WTC11 (cell line): ENCODE measurements around the gene HOXD12. TPM values are rescaled to one million over a fixed set of nuclear protein-coding genes. Genes with fewer than 3 reads are reported as not detected.

Experiments
- ATAC-seq: fragments of 200-7000 bp; cut with Tn5 transposase; 2 replicates; pipeline ENCODE4 v1.10.0; 2021; ENCODE audit warnings: mild to moderate bottlenecking, moderate library complexity
- CTCF ChIA-PET: fragments of 300-600 bp; sonication (Branson Sonifier 250); formaldehyde crosslinking; loops from one replicate; lab custom pipeline; 2021; ENCODE audit warnings: antibody characterized with exemption; lab: Charles Lee
- POLR2A ChIA-PET: fragments of 350-600 bp; sonication (Branson Sonifier 250); formaldehyde crosslinking; loops from one replicate; lab custom pipeline; 2021; ENCODE audit warnings: antibody characterized with exemption; lab: Charles Lee
- DNase-seq: peaks from one replicate; pipeline ENCODE4 v3.0.0; 2021; ENCODE audit warnings: low spot score
- H3K27ac Mint-ChIP-seq: 2 replicates; pipeline ENCODE4 v1.8.0; 2021; ENCODE audit warnings: mixed read lengths
- H3K27me3 Mint-ChIP-seq: 2 replicates; pipeline ENCODE4 v1.8.0; 2021; ENCODE audit warnings: low read depth, mild to moderate bottlenecking, moderate library complexity, mixed read lengths
- H3K36me3 Mint-ChIP-seq: 2 replicates; pipeline ENCODE4 v1.8.0; 2021; ENCODE audit warnings: mixed read lengths
- H3K4me1 Mint-ChIP-seq: 2 replicates; pipeline ENCODE4 v1.8.0; 2022; ENCODE audit warnings: mixed read lengths
- H3K4me3 Mint-ChIP-seq: 2 replicates; pipeline ENCODE4 v1.8.0; 2021; ENCODE audit warnings: mild to moderate bottlenecking, moderate library complexity, mixed read lengths
- H3K9me3 Mint-ChIP-seq: 2 replicates; pipeline ENCODE4 v1.8.0; 2021; ENCODE audit warnings: mixed read lengths
- CREM ChIP-seq: sonication (generic); formaldehyde crosslinking; IDR thresholded peaks from 2 replicates; pipeline ENCODE4 v1.8.1; 2022; ENCODE audit warnings: mild to moderate bottlenecking, missing genetic modification reagents, moderate library complexity
- ELF4 ChIP-seq: sonication (generic); formaldehyde crosslinking; IDR thresholded peaks from 2 replicates; pipeline ENCODE4 v1.8.1; 2022; ENCODE audit warnings: low read depth, mild to moderate bottlenecking, moderate library complexity, missing genetic modification reagents
- ESRRA ChIP-seq: sonication (generic); formaldehyde crosslinking; IDR thresholded peaks from 2 replicates; pipeline ENCODE4 v1.8.1; 2022; ENCODE audit warnings: mild to moderate bottlenecking, missing genetic modification reagents, borderline replicate concordance
- ETV6 ChIP-seq: sonication (generic); formaldehyde crosslinking; IDR thresholded peaks from 2 replicates; pipeline ENCODE4 v1.8.1; 2022; ENCODE audit warnings: mild to moderate bottlenecking, missing genetic modification reagents
- FOXJ3 ChIP-seq: sonication (generic); formaldehyde crosslinking; IDR thresholded peaks from 2 replicates; pipeline ENCODE4 v1.9.0; 2021; ENCODE audit warnings: missing genetic modification reagents, mild to moderate bottlenecking, borderline replicate concordance
- FOXK1 ChIP-seq: sonication (generic); formaldehyde crosslinking; IDR thresholded peaks from 2 replicates; pipeline ENCODE4 v1.8.0; 2022; ENCODE audit warnings: mild to moderate bottlenecking, moderate library complexity, missing genetic modification reagents
- KAT7 ChIP-seq: sonication (generic); formaldehyde crosslinking; IDR thresholded peaks from 2 replicates; pipeline ENCODE4 v1.8.1; 2023; ENCODE audit warnings: missing genetic modification reagents, mild to moderate bottlenecking, borderline replicate concordance
- SMAD4 ChIP-seq: sonication (generic); formaldehyde crosslinking; IDR thresholded peaks from 2 replicates; pipeline ENCODE4 v1.8.0; 2022; ENCODE audit warnings: mild to moderate bottlenecking, missing genetic modification reagents
- ZNF121 ChIP-seq: sonication (generic); formaldehyde crosslinking; IDR thresholded peaks from 2 replicates; pipeline ENCODE4 v1.8.0; 2023; ENCODE audit warnings: missing genetic modification reagents
- ZNF317 ChIP-seq: sonication (generic); formaldehyde crosslinking; IDR thresholded peaks from 2 replicates; pipeline ENCODE4 v1.8.1; 2023; ENCODE audit warnings: low read depth, mild to moderate bottlenecking, moderate library complexity, missing genetic modification reagents, borderline replicate concordance
- ZNF416 ChIP-seq: fragments of 250-450 bp; sonication (Bioruptor Pico); IDR thresholded peaks from 2 replicates; pipeline ENCODE4 v1.9.0; 2021; ENCODE audit warnings: mild to moderate bottlenecking, inconsistent platforms
- total RNA-seq: library from RNA; stranded (reverse); gene quantifications from 3 replicates; pipeline ENCODE4 v1.2.3, GENCODE V29; 2021
- TF ChIP-seq, protein P1 (sequence below): sonication (generic); formaldehyde crosslinking; IDR thresholded peaks from 2 replicates; pipeline ENCODE4 v1.8.1; 2023; ENCODE audit warnings: mild to moderate bottlenecking, missing genetic modification reagents, borderline replicate concordance
- TF ChIP-seq, protein P2 (sequence below): sonication (generic); formaldehyde crosslinking; IDR thresholded peaks from 2 replicates; pipeline ENCODE4 v1.8.1; 2022; ENCODE audit warnings: mild to moderate bottlenecking, missing genetic modification reagents, moderate library complexity, borderline replicate concordance
- TF ChIP-seq, protein P3 (sequence below): fragments of 250-450 bp; sonication (Bioruptor Pico); IDR thresholded peaks from 2 replicates; pipeline ENCODE4 v1.9.0; 2021; ENCODE audit warnings: mild to moderate bottlenecking
- TF ChIP-seq, protein P4 (sequence below): fragments of 250-450 bp; sonication (Bioruptor Pico); IDR thresholded peaks from 2 replicates; pipeline ENCODE4 v2.1.2; 2022; ENCODE audit warnings: mild to moderate bottlenecking, moderate library complexity
- TF ChIP-seq, protein P5 (sequence below): fragments of 250-450 bp; sonication (Bioruptor Pico); IDR thresholded peaks from 2 replicates; pipeline ENCODE4 v1.9.0; 2021; ENCODE audit warnings: mild to moderate bottlenecking
- TF ChIP-seq, protein P6 (sequence below): sonication (generic); formaldehyde crosslinking; IDR thresholded peaks from 2 replicates; pipeline ENCODE4 v1.8.0; 2022; ENCODE audit warnings: mild to moderate bottlenecking, missing genetic modification reagents
- TF ChIP-seq, protein P7 (sequence below): sonication (generic); formaldehyde crosslinking; conservative IDR thresholded peaks from 2 replicates; pipeline ENCODE4 v1.8.1; 2022; ENCODE audit warnings: mild to moderate bottlenecking, missing genetic modification reagents
- TF ChIP-seq, protein P8 (sequence below): sonication (generic); formaldehyde crosslinking; IDR thresholded peaks from 2 replicates; pipeline ENCODE4 v1.8.0; 2022; ENCODE audit warnings: mild to moderate bottlenecking, missing genetic modification reagents
- TF ChIP-seq, protein P9 (sequence below): sonication (generic); formaldehyde crosslinking; IDR thresholded peaks from 2 replicates; pipeline ENCODE4 v1.8.1; 2023; ENCODE audit warnings: mild to moderate bottlenecking, missing genetic modification reagents, moderate library complexity

The HOXD12 gene
- total RNA-seq, 1 experiment from 2014 or later = 0.17 TPM

DNA sequence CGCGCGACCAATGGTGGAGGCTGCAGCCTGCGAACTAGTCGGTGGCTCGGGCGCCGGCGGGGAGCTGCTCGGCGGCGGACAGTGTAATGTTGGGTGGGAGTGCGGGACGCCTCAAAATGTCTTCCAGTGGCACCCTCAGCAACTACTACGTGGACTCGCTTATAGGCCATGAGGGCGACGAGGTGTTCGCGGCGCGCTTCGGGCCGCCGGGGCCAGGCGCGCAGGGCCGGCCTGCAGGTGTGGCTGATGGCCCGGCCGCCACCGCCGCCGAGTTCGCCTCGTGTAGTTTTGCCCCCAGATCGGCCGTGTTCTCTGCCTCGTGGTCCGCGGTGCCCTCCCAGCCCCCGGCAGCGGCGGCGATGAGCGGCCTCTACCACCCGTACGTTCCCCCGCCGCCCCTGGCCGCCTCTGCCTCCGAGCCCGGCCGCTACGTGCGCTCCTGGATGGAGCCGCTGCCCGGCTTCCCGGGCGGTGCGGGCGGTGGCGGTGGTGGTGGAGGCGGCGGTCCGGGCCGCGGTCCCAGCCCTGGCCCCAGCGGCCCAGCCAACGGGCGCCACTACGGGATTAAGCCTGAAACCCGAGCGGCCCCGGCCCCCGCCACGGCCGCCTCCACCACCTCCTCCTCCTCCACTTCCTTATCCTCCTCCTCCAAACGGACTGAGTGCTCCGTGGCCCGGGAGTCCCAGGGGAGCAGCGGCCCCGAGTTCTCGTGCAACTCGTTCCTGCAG lies 23.3 kb downstream of the HOXD12 start, which contains the start of gene HOXD9 (continued):
- TF ChIP-seq, protein P1, sequence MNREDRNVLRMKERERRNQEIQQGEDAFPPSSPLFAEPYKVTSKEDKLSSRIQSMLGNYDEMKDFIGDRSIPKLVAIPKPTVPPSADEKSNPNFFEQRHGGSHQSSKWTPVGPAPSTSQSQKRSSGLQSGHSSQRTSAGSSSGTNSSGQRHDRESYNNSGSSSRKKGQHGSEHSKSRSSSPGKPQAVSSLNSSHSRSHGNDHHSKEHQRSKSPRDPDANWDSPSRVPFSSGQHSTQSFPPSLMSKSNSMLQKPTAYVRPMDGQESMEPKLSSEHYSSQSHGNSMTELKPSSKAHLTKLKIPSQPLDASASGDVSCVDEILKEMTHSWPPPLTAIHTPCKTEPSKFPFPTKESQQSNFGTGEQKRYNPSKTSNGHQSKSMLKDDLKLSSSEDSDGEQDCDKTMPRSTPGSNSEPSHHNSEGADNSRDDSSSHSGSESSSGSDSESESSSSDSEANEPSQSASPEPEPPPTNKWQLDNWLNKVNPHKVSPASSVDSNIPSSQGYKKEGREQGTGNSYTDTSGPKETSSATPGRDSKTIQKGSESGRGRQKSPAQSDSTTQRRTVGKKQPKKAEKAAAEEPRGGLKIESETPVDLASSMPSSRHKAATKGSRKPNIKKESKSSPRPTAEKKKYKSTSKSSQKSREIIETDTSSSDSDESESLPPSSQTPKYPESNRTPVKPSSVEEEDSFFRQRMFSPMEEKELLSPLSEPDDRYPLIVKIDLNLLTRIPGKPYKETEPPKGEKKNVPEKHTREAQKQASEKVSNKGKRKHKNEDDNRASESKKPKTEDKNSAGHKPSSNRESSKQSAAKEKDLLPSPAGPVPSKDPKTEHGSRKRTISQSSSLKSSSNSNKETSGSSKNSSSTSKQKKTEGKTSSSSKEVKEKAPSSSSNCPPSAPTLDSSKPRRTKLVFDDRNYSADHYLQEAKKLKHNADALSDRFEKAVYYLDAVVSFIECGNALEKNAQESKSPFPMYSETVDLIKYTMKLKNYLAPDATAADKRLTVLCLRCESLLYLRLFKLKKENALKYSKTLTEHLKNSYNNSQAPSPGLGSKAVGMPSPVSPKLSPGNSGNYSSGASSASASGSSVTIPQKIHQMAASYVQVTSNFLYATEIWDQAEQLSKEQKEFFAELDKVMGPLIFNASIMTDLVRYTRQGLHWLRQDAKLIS (CRISPR knock-in tag) = no peak
- TF ChIP-seq, protein P2, sequence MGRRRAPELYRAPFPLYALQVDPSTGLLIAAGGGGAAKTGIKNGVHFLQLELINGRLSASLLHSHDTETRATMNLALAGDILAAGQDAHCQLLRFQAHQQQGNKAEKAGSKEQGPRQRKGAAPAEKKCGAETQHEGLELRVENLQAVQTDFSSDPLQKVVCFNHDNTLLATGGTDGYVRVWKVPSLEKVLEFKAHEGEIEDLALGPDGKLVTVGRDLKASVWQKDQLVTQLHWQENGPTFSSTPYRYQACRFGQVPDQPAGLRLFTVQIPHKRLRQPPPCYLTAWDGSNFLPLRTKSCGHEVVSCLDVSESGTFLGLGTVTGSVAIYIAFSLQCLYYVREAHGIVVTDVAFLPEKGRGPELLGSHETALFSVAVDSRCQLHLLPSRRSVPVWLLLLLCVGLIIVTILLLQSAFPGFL (CRISPR knock-in tag) = no peak
- TF ChIP-seq, protein P3, sequence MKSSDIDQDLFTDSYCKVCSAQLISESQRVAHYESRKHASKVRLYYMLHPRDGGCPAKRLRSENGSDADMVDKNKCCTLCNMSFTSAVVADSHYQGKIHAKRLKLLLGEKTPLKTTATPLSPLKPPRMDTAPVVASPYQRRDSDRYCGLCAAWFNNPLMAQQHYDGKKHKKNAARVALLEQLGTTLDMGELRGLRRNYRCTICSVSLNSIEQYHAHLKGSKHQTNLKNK (CRISPR knock-in tag) = no peak
- no peak for TF ChIP-seq ZNF317 (CRISPR knock-in tag)

DNA sequence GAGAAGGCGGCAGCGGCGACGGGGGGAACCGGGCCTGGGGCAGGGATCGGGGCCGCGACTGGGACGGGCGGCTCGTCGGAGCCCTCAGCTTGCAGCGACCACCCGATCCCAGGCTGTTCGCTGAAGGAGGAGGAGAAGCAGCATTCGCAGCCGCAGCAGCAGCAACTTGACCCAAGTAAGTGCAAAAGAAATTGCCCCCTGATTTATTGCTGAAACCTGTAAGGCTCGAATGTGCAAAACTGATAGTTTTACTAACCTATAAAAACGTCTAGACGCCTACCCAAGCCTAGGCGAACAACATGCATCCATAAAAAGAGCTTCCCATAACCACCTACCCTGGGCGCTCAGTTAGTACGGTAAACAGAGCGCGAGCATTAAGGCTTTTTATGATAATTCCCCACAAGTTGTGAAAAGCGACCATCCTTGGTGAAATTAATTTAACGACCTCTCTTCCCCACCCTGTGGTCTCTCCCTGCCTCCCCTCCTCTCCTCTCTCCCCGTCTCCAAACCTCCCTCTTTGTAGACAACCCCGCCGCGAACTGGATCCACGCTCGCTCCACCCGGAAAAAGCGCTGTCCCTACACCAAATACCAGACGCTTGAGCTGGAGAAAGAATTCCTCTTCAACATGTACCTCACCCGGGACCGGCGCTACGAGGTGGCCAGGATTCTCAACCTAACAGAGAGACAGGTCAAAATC lies 24.0 kb downstream of the HOXD12 start:
- no peak for ATAC-seq
- Mint-ChIP-seq H3K36me3 (peaks cover 2% of the 10 kb centered on the region; the same call in 1 of the 2 replicates), H3K27me3 (peaks cover 100% of the 10 kb centered on the region), H3K9me3 (no peaks in the 10 kb centered on the region), H3K27ac (no peak overlapping the region), H3K4me1 (peaks cover 17% of the 10 kb centered on the region)
- no peak for DNase-seq
- ChIA-PET CTCF (no interaction called here), POLR2A (no interaction called here)
- TF ChIP-seq, protein P4, sequence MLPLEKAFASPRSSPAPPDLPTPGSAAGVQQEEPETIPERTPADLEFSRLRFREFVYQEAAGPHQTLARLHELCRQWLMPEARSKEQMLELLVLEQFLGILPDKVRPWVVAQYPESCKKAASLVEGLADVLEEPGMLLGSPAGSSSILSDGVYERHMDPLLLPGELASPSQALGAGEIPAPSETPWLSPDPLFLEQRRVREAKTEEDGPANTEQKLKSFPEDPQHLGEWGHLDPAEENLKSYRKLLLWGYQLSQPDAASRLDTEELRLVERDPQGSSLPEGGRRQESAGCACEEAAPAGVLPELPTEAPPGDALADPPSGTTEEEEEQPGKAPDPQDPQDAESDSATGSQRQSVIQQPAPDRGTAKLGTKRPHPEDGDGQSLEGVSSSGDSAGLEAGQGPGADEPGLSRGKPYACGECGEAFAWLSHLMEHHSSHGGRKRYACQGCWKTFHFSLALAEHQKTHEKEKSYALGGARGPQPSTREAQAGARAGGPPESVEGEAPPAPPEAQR (CRISPR knock-in tag) = no peak
- no peak for TF ChIP-seq KAT7 (CRISPR knock-in tag)
- no peak for TF ChIP-seq ESRRA (CRISPR knock-in tag)
- no peak for TF ChIP-seq ELF4 (CRISPR knock-in tag)
- TF ChIP-seq SMAD4 (CRISPR knock-in tag) = no peak
- no peak for TF ChIP-seq FOXJ3 (CRISPR knock-in tag)
- TF ChIP-seq, protein P5, sequence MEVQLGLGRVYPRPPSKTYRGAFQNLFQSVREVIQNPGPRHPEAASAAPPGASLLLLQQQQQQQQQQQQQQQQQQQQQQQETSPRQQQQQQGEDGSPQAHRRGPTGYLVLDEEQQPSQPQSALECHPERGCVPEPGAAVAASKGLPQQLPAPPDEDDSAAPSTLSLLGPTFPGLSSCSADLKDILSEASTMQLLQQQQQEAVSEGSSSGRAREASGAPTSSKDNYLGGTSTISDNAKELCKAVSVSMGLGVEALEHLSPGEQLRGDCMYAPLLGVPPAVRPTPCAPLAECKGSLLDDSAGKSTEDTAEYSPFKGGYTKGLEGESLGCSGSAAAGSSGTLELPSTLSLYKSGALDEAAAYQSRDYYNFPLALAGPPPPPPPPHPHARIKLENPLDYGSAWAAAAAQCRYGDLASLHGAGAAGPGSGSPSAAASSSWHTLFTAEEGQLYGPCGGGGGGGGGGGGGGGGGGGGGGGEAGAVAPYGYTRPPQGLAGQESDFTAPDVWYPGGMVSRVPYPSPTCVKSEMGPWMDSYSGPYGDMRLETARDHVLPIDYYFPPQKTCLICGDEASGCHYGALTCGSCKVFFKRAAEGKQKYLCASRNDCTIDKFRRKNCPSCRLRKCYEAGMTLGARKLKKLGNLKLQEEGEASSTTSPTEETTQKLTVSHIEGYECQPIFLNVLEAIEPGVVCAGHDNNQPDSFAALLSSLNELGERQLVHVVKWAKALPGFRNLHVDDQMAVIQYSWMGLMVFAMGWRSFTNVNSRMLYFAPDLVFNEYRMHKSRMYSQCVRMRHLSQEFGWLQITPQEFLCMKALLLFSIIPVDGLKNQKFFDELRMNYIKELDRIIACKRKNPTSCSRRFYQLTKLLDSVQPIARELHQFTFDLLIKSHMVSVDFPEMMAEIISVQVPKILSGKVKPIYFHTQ (CRISPR knock-in tag) = no peak
- TF ChIP-seq, protein P6, sequence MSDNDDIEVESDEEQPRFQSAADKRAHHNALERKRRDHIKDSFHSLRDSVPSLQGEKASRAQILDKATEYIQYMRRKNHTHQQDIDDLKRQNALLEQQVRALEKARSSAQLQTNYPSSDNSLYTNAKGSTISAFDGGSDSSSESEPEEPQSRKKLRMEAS = no peak
- no peak for TF ChIP-seq ETV6 (CRISPR knock-in tag)
- TF ChIP-seq CREM = no peak
- TF ChIP-seq ZNF416 (CRISPR knock-in tag) = no peak
- TF ChIP-seq, protein P7, sequence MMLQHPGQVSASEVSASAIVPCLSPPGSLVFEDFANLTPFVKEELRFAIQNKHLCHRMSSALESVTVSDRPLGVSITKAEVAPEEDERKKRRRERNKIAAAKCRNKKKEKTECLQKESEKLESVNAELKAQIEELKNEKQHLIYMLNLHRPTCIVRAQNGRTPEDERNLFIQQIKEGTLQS (CRISPR knock-in tag) = no peak
- no peak for TF ChIP-seq ZNF121
- TF ChIP-seq FOXK1 (CRISPR knock-in tag) = no peak
- TF ChIP-seq, protein P8, sequence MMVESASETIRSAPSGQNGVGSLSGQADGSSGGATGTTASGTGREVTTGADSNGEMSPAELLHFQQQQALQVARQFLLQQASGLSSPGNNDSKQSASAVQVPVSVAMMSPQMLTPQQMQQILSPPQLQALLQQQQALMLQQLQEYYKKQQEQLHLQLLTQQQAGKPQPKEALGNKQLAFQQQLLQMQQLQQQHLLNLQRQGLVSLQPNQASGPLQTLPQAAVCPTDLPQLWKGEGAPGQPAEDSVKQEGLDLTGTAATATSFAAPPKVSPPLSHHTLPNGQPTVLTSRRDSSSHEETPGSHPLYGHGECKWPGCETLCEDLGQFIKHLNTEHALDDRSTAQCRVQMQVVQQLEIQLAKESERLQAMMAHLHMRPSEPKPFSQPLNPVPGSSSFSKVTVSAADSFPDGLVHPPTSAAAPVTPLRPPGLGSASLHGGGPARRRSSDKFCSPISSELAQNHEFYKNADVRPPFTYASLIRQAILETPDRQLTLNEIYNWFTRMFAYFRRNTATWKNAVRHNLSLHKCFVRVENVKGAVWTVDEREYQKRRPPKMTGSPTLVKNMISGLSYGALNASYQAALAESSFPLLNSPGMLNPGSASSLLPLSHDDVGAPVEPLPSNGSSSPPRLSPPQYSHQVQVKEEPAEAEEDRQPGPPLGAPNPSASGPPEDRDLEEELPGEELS (CRISPR knock-in tag) = no peak
- TF ChIP-seq, protein P9, sequence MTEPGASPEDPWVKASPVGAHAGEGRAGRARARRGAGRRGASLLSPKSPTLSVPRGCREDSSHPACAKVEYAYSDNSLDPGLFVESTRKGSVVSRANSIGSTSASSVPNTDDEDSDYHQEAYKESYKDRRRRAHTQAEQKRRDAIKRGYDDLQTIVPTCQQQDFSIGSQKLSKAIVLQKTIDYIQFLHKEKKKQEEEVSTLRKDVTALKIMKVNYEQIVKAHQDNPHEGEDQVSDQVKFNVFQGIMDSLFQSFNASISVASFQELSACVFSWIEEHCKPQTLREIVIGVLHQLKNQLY (CRISPR knock-in tag) = no peak
- TF ChIP-seq, all 79 proteins: peak for 0
- peak overlapping the region; percentile 38 for H3K4me3 Mint-ChIP-seq
